MM.1S (cell line): ENCODE measurements around the gene HECW1.

Experiments
- DNase-seq: peaks from one replicate; pipeline ENCODE4 v3.0.0-alpha.2; 2015
- H2AFZ ChIP-seq: fragments of 300-600 bp; sonication (generic); 2 replicates; pipeline ENCODE4 v1.6.0; 2016; ENCODE audit warnings: antibody characterized with exemption, low read length
- H3F3A ChIP-seq: fragments of 300-600 bp; sonication (generic); 2 replicates; pipeline ENCODE4 v1.6.1; 2016; ENCODE audit warnings: mild to moderate bottlenecking, antibody characterized with exemption, low read length, moderate library complexity, mixed read lengths; ENCODE audit not compliant: insufficient read depth
- H3K27ac ChIP-seq: fragments of 300-600 bp; sonication (generic); 2 replicates; pipeline ENCODE4 v1.5.1; 2016; ENCODE audit warnings: mild to moderate bottlenecking, low read length
- H3K27me3 ChIP-seq: fragments of 300-600 bp; sonication (generic); replicated peaks from 2 replicates; pipeline ENCODE4 v1.6.0; 2016; ENCODE audit warnings: low read length; ENCODE audit not compliant: insufficient read depth
- H3K36me3 ChIP-seq: fragments of 300-600 bp; sonication (generic); replicated peaks from 2 replicates; pipeline ENCODE4 v1.6.1; 2016; ENCODE audit warnings: mild to moderate bottlenecking, low read length, mixed read lengths; ENCODE audit not compliant: insufficient read depth
- H3K4me1 ChIP-seq: fragments of 300-600 bp; sonication (generic); 2 replicates; pipeline ENCODE4 v1.6.1; 2016; ENCODE audit warnings: low read length, mixed read lengths
- H3K4me2 ChIP-seq: fragments of 300-600 bp; sonication (generic); 2 replicates; pipeline ENCODE4 v1.6.0; 2016; ENCODE audit warnings: low read depth, low read length
- H3K4me3 ChIP-seq: fragments of 300-600 bp; sonication (generic); 2 replicates; pipeline ENCODE4 v1.5.1; 2016; ENCODE audit warnings: low read length, mixed read lengths
- H3K79me2 ChIP-seq: fragments of 300-600 bp; sonication (generic); 2 replicates; pipeline ENCODE4 v1.6.1; 2016; ENCODE audit warnings: mixed run types, low read length, mixed read lengths
- H3K9ac ChIP-seq: fragments of 300-600 bp; sonication (generic); 2 replicates; pipeline ENCODE4 v1.6.1; 2016; ENCODE audit warnings: low read length, mixed read lengths
- H3K9me2 ChIP-seq: fragments of 300-600 bp; sonication (generic); replicated peaks from 2 replicates; pipeline ENCODE4 v1.6.1; 2016; ENCODE audit warnings: mild to moderate bottlenecking, low read length, mixed read lengths; ENCODE audit not compliant: insufficient read depth
- H3K9me3 ChIP-seq: fragments of 300-600 bp; sonication (generic); replicated peaks from 2 replicates; pipeline ENCODE4 v1.6.1; 2016; ENCODE audit warnings: mild to moderate bottlenecking, low read length, mixed read lengths; ENCODE audit not compliant: insufficient read depth
- H4K20me1 ChIP-seq: fragments of 300-600 bp; sonication (generic); 2 replicates; pipeline ENCODE4 v1.6.1; 2016; ENCODE audit warnings: mild to moderate bottlenecking, low read length, moderate library complexity, mixed read lengths; ENCODE audit not compliant: insufficient read depth
- CTCF ChIP-seq: fragments of 300-600 bp; sonication (generic); IDR thresholded peaks from 2 replicates; pipeline ENCODE4 v1.5.1; 2016; ENCODE audit warnings: antibody characterized with exemption, low read length, mixed read lengths
- EZH2 ChIP-seq: fragments of 300-600 bp; sonication (generic); optimal IDR thresholded peaks from 2 replicates; pipeline ENCODE3; 2017; ENCODE audit warnings: low read depth, mild to moderate bottlenecking, antibody characterized with exemption, low read length, mixed read lengths
- EZH2phosphoT487 ChIP-seq: fragments of 300-600 bp; sonication (generic); IDR thresholded peaks from 2 replicates; pipeline ENCODE4 v1.6.1; 2018; ENCODE audit warnings: antibody characterized with exemption, low read length

Gene HECW1

GRCh38 chr7:43196379-43196778 lies 83.9 kb downstream of the HECW1 start:
- H3K79me2 ChIP-seq = no peaks in the 10 kb centered on the region
- H4K20me1 ChIP-seq = no peaks in the 10 kb centered on the region
- TF ChIP-seq EZH2phosphoT487 (no peak), EZH2 (no peak), CTCF (no peak)

GRCh38 chr7:43198016-43198415 lies 85.6 kb downstream of the HECW1 start:
- TF ChIP-seq EZH2 = no peak
- TF ChIP-seq CTCF = no peak
- no peak for TF ChIP-seq EZH2phosphoT487
- no peaks in the 10 kb centered on the region for H3F3A ChIP-seq
- H3K36me3 ChIP-seq = no peaks in the 10 kb centered on the region
- H3K27me3 ChIP-seq = no peaks in the 10 kb centered on the region
- no peaks in the 10 kb centered on the region for H3K9me3 ChIP-seq
- H3K27ac ChIP-seq = no peak overlapping the region
- no peak overlapping the region for H3K4me3 ChIP-seq
- no peaks in the 10 kb centered on the region for H4K20me1 ChIP-seq
- no peak overlapping the region for H3K9ac ChIP-seq
- H3K9me2 ChIP-seq = no peaks in the 10 kb centered on the region
- no peak overlapping the region for H2AFZ ChIP-seq
- H3K4me2 ChIP-seq = no peak overlapping the region
- no peaks in the 10 kb centered on the region for H3K79me2 ChIP-seq
- H3K4me1 ChIP-seq = 0 out of 2 replicates have a peak, but pooled peaks cover 4% of the 10 kb centered on the region
- no peak for DNase-seq

More at GRCh38 chr7:43196379-43196778, 83.9 kb downstream of the HECW1 start:
- Histone ChIP-seq H2AFZ (no peak overlapping the region), H3K4me2 (no peak overlapping the region), H3K27ac (no peak overlapping the region), H3K9me2 (no peaks in the 10 kb centered on the region), H3K4me3 (no peak overlapping the region), H3K4me1 (0 out of 2 replicates have a peak, but pooled peaks cover 7% of the 10 kb centered on the region), H3F3A (no peaks in the 10 kb centered on the region), H3K9ac (no peak overlapping the region), H3K9me3 (no peaks in the 10 kb centered on the region), H3K27me3 (no peaks in the 10 kb centered on the region), H3K36me3 (no peaks in the 10 kb centered on the region)
- DNase-seq = no peak

- H3K36me3 ChIP-seq = no peaks in the 10 kb centered on the region
- no peaks in the 10 kb centered on the region for H3F3A ChIP-seq
- H3K4me1 ChIP-seq = 0 out of 2 replicates have a peak, but pooled peaks cover 4% of the 10 kb centered on the region
- H2AFZ ChIP-seq = no peak overlapping the region
- H3K79me2 ChIP-seq = no peaks in the 10 kb centered on the region
- no peak for DNase-seq
- no peak overlapping the region for H3K4me3 ChIP-seq
- H3K9me3 ChIP-seq = no peaks in the 10 kb centered on the region
- H3K4me2 ChIP-seq = no peak overlapping the region
- no peak overlapping the region for H3K27ac ChIP-seq
- no peak overlapping the region for H3K9ac ChIP-seq
- H3K9me2 ChIP-seq = no peaks in the 10 kb centered on the region
- H3K27me3 ChIP-seq = no peaks in the 10 kb centered on the region
- TF ChIP-seq EZH2phosphoT487 (no peak), EZH2 (no peak), CTCF (no peak)
- H4K20me1 ChIP-seq = no peaks in the 10 kb centered on the region
Observed at GRCh38 chr7:43198599-43199090, 86.2 kb downstream of the HECW1 start.
